Testis (tissue), 3 donors: ENCODE measurements around the gene MVD. TPM values are rescaled to one million over a fixed set of nuclear protein-coding genes. Genes with fewer than 3 reads are reported as not detected.

Source experiments
- DNase-seq: peaks from one replicate; pipeline ENCODE4 v3.0.0-alpha.2; 2019
- H3K27ac ChIP-seq, 2 donors: fragments of 200-600 bp; sonication (generic); one replicate each; pipeline ENCODE4 v1.5.1; 2019
- H3K27me3 ChIP-seq: fragments of 200-600 bp; sonication (generic); one replicate; pipeline ENCODE4 v1.5.1; 2019
- H3K36me3 ChIP-seq: fragments of 200-600 bp; sonication (generic); one replicate; pipeline ENCODE4 v1.5.1; 2017; ENCODE audit warnings: low read depth; ENCODE audit errors: missing control alignments
- H3K4me1 ChIP-seq: fragments of 200-600 bp; sonication (generic); one replicate; pipeline ENCODE4 v1.5.1; 2019
- H3K4me3 ChIP-seq, 2 donors: fragments of 200-600 bp; sonication (generic); one replicate each; pipeline ENCODE4 v1.5.1; 2017 to 2019
- H3K9me3 ChIP-seq: fragments of 200-600 bp; sonication (generic); one replicate; pipeline ENCODE4 v1.5.1; 2017
- CTCF ChIP-seq, 3 experiments: fragments of 450-650 bp in 2 of 3; fragments of 200-600 bp in 1 of 3; sonication (generic) in 1 of 3; IDR thresholded peaks; one replicate each; pipeline ENCODE4 v1.5.1; 2016 to 2019; ENCODE audit warnings: antibody characterized with exemption in 3 of 3, mild to moderate bottlenecking in 2 of 3, moderate library complexity in 1 of 3
- POLR2A ChIP-seq: fragments of 450-650 bp; IDR thresholded peaks from one replicate; pipeline ENCODE4 v1.6.1; 2017; ENCODE audit warnings: antibody characterized with exemption, mild to moderate bottlenecking, moderate library complexity
- WGBS, 2 donors: methylation state at CpG; one replicate each; pipeline ENCODE4 v1.1.5; 2018; 5-methylcytosine and 5-hydroxymethylcytosine counted together
- intact Hi-C: fragments of 100-400 bp; cut with DNase I; formaldehyde crosslinking; loops from one replicate; pipeline ENCODE4 v1.15.1; 2023; ENCODE audit warnings: low total_unique reads
- polyA plus RNA-seq: library from polyadenylated mRNA; stranded (reverse); fragments of 350-450 nt; fragmentation: Illumina TruSeq; extraction: RNeasy Lipid Tissue Mini Kit (QIAGEN cat#74804); gene quantifications from one replicate; pipeline ENCODE4 v1.2.3, GENCODE V29; 2014; ENCODE audit warnings: low read depth, low replicate concordance; ENCODE audit not compliant: insufficient read depth
- total RNA-seq, 2 donors: library from RNA; depleted of rRNA; stranded (reverse); fragments of >200 nt; gene quantifications; one replicate each; pipeline ENCODE4 v1.2.3, GENCODE V29; 2016

The MVD gene
- total and polyA plus RNA-seq, 3 donors from 2014 or later, result 46.6 to 100 (median 56.1) TPM

- Histone ChIP-seq H3K4me1 (peaks cover 25% of the 10 kb centered on the region), H3K27me3 (no peaks in the 10 kb centered on the region), H3K4me3 (peak overlapping the region; percentile 92 to 98), H3K9me3 (no peaks in the 10 kb centered on the region), H3K36me3 (no peaks in the 10 kb centered on the region), H3K27ac (peak overlapping the region in 1 of 2 donors; percentile 22)
- no peak for DNase-seq
- 25 to 28% methylated on average over 17 of the region's 17 CpGs for WGBS, 2 donors
- intact Hi-C loops, result no loop called here
- TF ChIP-seq POLR2A (no peak), CTCF (IDR thresholded peaks at IDR 0.05) (no peak)
These were observed 44.3 kb upstream of the MVD start for GRCh38 chr16:88706965-88707826.

GRCh38 chr16:88706229-88706964 is 43.5 kb upstream of the MVD start, which contains the start of the genes CTU2 and RNF166:
Gene CTU2 (plus strand): TSS chr16:88706503. CDS start chr16:88706531, 28 bp downstream.
Gene RNF166 (minus strand): TSS chr16:88706408. CDS start chr16:88706325, 83 bp downstream.
- H3K4me3 ChIP-seq, result peak within 1 kb of the TSS; percentile 92 to 98
- intact Hi-C loops, result no loop called here
- DNase-seq, result peak; percentile 93
- 0% methylated on average over 7 to 35 of the region's 86 CpGs for WGBS, 2 donors
- H3K9me3 ChIP-seq, result no peaks in the 10 kb centered on the region
- H3K27me3 ChIP-seq, result no peaks in the 10 kb centered on the region
- peak within 1 kb of the TSS; percentile 22 to 77 for H3K27ac ChIP-seq
- peaks cover 25% of the 10 kb centered on the region for H3K4me1 ChIP-seq
- H3K36me3 ChIP-seq, result no peaks in the 10 kb centered on the region
- TF ChIP-seq POLR2A (no peak), CTCF (IDR thresholded peaks at IDR 0.05) (peak in 2 of 3 experiments; percentile 5 to 57)

GRCh38 chr16:88705801-88706228 is 42.9 kb upstream of the MVD start:
- Histone ChIP-seq H3K27ac (peak overlapping the region in 1 of 2 donors; percentile 77), H3K36me3 (no peaks in the 10 kb centered on the region), H3K27me3 (no peaks in the 10 kb centered on the region), H3K4me3 (peak overlapping the region; percentile 92 to 98), H3K9me3 (no peaks in the 10 kb centered on the region), H3K4me1 (peaks cover 28% of the 10 kb centered on the region)
- 0% methylated on average over 23 of the region's 57 CpGs; no CpG with 5 or more reads in 1 of the 2 donors for WGBS, 2 donors
- TF ChIP-seq POLR2A (no peak), CTCF (IDR thresholded peaks at IDR 0.05) (no peak)
- intact Hi-C loops, result no loop called here
- DNase-seq, result no peak

- no peaks in the 10 kb centered on the region for H3K27me3 ChIP-seq
- WGBS, 2 donors, result 13 to 34% methylated on average over 7 to 9 of the region's 9 CpGs
- H3K27ac ChIP-seq, result peak overlapping the region in 1 of 2 donors; percentile 77
- TF ChIP-seq POLR2A (no peak), CTCF (IDR thresholded peaks at IDR 0.05) (no peak)
- DNase-seq, result no peak
- H3K4me3 ChIP-seq, result peak overlapping the region; percentile 92 to 98
- intact Hi-C loops, result no loop called here
- H3K36me3 ChIP-seq, result no peaks in the 10 kb centered on the region
- H3K9me3 ChIP-seq, result no peaks in the 10 kb centered on the region
- H3K4me1 ChIP-seq, result peaks cover 28% of the 10 kb centered on the region
These were observed 42.3 kb upstream of the MVD start for GRCh38 chr16:88705076-88705684.
